SU-DHL-6 (cell line): Measurements from ENCODE around the gene CASP8AP2.

Experiments
- CTCF ChIP-seq: fragments of 200-600 bp; sonication (generic); IDR thresholded peaks from one replicate; pipeline ENCODE4 v1.5.1; 2017; ENCODE audit warnings: antibody characterized with exemption, mild to moderate bottlenecking, low read length, moderate library complexity; ENCODE audit not compliant: insufficient read depth, poor library complexity, severe bottlenecking
- EZH2phosphoT487 ChIP-seq: fragments of 200-600 bp; sonication (generic), shearing (Covaris generic); conservative IDR thresholded peaks from 2 replicates; pipeline ENCODE4 v1.6.1; 2018; ENCODE audit warnings: mild to moderate bottlenecking, antibody characterized with exemption, low read length, moderate library complexity, mixed read lengths

GRCh38 chr6:89840538-89840937 is 10.9 kb downstream of the CASP8AP2 start:
- no peak for TF ChIP-seq CTCF
- TF ChIP-seq EZH2phosphoT487, result no peak
